Lower lobe of right lung (tissue), 2 donors: ENCODE data around the gene SH3BGRL2. TPM values are rescaled to one million over a fixed set of nuclear protein-coding genes. Genes with fewer than 3 reads are reported as not detected.

ENCODE experiments used
- ATAC-seq, 2 donors: fragments of 200-7000 bp; cut with Tn5 transposase; one replicate each; pipeline ENCODE4 v1.9.1; 2020 to 2022; ENCODE audit warnings: mild to moderate bottlenecking in 2 of 2, moderate library complexity in 2 of 2
- DNase-seq: peaks from one replicate; pipeline ENCODE4 v3.0.0-alpha.2; 2020
- H3K27ac ChIP-seq: fragments of 200-600 bp; one replicate; pipeline ENCODE4 v1.8.0; 2022
- H3K27me3 ChIP-seq: fragments of 200-600 bp; one replicate; pipeline ENCODE4 v1.8.0; 2022; ENCODE audit warnings: low read depth
- H3K36me3 ChIP-seq: fragments of 200-600 bp; one replicate; pipeline ENCODE4 v1.8.0; 2022; ENCODE audit warnings: mild to moderate bottlenecking
- H3K4me1 ChIP-seq: fragments of 200-600 bp; one replicate; pipeline ENCODE4 v1.8.0; 2022
- H3K4me3 ChIP-seq: fragments of 200-600 bp; one replicate; pipeline ENCODE4 v1.8.0; 2022; ENCODE audit warnings: mild to moderate bottlenecking
- H3K9me3 ChIP-seq: fragments of 200-600 bp; one replicate; pipeline ENCODE4 v1.8.0; 2022
- CTCF ChIP-seq: fragments of 200-600 bp; IDR thresholded peaks from one replicate; pipeline ENCODE4 v1.8.0; 2022; ENCODE audit warnings: antibody characterized with exemption, mild to moderate bottlenecking
- intact Hi-C: fragments of 100-400 bp; cut with DNase I; formaldehyde crosslinking; loops from one replicate; pipeline ENCODE4 v1.11.0; 2022
- total RNA-seq: library from RNA; stranded (reverse); fragmentation: NEBNext Ultra II Directional; extraction: Animal tissue kit (Norgen Biotek cat#: 25700); gene quantifications from one replicate; pipeline ENCODE4 v1.2.1, GENCODE V29; 2021
- donor health status: DM: no; HTN: yes; CAD: no; lungs with severe emphysema.

Gene SH3BGRL2
- total RNA-seq, 1 donor from 2014 or later = 28.9 TPM

- DNase-seq (no peak), ATAC-seq (no peak)
- intact Hi-C loops = no loop called here
- Histone ChIP-seq H3K27ac (no peak overlapping the region), H3K4me3 (no peak overlapping the region), H3K4me1 (no peaks in the 10 kb centered on the region), H3K27me3 (no peaks in the 10 kb centered on the region), H3K9me3 (no peaks in the 10 kb centered on the region), H3K36me3 (no peaks in the 10 kb centered on the region)
- TF ChIP-seq CTCF = no peak
Observed at GRCh38 chr6:79750806-79751205, 119.7 kb downstream of the SH3BGRL2 start.

Other genes starting within 250 kb of the SH3BGRL2 start
- gene LCA5, start 93.9 kb upstream of the SH3BGRL2 start, total RNA-seq = 7.1 TPM